Hypothalamus (tissue), 51 donors: ENCODE results near the gene DHDH.
"Not testable (repeated sequence)": the region's sequence is repeated elsewhere in the genome, so short reads cannot be mapped to it uniquely, and the experiment has no call there.

Experiments used
- DNase-seq, 51 donors: peaks; one replicate each; lab custom pipeline; 2025; lab: John Stamatoyannopoulos, UW

Gene DHDH

DNA sequence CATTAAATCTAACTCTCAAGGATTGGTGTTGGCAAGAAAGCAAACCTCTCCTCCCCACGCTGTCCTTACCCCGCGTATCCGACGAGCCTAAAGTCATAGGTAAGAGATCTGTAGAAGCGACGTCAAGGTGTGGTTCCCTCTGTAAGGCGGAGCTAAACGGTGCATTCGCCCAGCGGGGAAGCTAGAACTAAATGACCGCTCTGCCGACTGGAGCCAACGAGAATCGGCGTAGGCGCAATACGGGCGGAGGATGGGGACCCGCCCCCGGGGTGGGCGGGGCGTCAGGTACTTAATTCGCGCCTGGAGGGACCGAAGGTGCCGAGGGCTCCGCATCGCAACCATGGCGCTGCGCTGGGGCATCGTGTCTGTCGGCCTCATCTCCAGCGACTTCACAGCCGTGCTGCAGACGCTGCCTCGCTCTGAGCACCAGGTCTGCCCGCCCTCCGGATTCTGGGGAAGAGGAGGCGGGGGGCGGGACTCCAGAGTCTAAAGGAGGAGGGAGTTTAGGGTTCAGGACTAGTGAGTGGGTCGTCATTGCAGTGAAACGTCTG is at the start of gene DHDH:
TSS of gene DHDH (plus strand) at position 318 of the 551 bp plus-strand sequence. CDS start at position 341, 23 bp downstream.
- DNase-seq = peak in 39 of 51 donors; percentile 3 to 75 (median 36)

DNA sequence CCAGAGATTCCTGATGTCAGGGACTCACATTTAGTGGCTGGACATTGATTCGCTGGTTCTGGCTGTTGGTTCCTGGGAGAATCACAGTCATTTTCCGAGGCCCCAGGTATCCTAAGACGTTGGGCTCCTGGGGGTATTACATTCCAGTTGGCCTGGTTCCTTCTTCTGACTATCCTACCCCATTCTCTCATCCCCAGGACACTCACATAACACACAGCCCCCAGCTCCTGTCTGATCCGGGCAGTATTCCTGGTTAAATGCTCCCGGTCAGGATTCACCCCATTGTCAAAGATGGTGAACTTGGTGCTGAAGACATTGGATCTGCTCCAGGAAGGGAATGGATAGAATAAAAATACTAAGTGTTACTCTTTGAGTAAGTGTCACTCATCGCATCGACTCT is 49.8 kb upstream of the DHDH start:
- DNase-seq = no peak

DNA sequence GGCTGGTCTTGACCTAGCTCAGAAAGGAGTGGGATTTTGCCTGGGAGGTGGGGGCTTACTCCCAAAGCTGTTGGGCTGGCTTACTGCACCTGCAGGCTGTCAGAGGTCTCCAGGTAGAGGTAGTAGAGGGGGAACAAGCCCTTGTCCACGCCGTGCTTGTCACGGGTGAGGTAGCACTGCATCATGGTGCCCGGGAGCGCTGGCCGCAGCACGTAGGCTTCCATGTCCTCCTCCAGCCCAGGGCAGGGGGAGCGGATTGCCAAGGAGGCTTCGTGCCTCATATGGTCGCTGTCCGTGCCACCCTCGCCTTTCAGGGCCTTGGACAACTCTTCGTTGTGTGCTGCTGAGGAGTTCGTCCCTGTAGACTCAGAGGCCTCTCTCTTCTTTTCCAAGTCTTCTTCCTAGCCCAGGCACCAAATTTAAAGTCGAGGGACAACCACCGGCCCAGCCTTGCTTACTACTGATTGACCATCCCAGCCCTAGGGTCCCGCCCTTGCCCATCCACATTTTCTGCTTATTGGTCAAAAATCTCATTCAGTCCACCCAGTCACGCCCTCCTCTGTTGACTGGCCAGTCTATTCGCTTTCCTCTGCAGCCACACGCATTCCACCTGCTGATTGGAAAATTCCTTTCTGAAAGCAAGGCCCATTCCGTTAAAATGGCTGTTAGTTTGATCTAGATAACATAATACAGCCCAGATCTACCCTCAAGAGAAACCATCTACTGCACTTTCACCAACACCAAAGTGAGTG is 45.5 kb upstream of the DHDH start:
- no peak for DNase-seq

DNA sequence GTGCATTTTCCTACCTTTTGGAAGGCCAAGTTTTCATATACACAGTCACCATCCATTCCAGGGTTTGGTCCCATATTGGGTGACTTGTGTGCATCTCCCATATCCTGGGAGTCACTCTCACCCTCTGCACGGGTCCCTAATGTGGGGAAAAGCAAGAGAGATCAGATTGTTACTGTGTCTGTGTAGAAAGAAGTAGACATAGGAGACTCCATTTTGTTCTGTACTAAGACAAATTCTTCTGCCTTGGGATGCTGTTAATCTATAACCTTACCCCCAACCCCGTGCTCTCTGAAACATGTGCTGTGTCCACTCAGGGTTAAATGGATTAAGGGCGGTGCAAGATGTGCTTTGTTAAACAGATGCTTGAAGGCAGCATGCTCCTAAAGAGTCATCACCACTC is 44.0 kb upstream of the DHDH start:
- not testable (repeated sequence) for DNase-seq

DNA sequence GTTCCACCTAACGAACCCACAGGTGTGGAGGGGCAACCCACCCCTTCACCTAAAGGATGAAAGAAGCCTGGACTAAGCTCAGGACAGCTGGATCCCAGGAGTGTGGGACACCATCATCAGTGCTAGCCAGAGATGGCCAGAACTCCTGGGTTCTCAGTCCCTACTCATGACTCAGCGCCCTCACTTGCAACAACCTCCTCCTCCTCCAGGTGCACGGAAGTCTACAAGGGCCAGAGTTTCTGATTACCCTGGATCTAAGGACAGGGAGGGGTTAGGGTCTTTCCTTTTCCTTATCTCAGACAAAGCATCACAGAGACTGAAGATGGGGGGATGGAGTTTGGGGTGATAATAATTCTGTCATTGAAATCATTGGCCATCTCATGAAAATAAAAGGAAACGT is 42.9 kb upstream of the DHDH start:
- DNase-seq = no peak

DNA sequence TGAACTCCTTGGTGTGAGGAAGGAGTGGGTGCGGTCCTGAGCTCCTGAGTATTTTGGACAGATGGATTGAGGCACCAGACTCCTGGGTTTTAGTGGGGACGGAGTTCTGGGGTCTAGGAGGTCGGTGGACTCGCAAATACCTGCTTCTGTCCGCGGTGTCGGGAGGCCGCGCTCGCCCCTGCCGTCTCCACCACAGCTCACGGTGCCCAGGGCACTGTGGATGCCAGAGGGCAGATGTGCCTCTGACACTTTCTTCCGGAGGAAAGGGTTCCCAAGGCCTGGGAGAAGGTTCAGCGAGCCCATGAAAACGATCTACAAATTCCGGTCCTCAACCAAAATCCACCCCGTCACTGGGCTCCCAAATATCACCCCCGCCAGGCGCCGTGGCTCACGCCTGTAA is 38.3 kb upstream of the DHDH start:
- no peak for DNase-seq

DNA sequence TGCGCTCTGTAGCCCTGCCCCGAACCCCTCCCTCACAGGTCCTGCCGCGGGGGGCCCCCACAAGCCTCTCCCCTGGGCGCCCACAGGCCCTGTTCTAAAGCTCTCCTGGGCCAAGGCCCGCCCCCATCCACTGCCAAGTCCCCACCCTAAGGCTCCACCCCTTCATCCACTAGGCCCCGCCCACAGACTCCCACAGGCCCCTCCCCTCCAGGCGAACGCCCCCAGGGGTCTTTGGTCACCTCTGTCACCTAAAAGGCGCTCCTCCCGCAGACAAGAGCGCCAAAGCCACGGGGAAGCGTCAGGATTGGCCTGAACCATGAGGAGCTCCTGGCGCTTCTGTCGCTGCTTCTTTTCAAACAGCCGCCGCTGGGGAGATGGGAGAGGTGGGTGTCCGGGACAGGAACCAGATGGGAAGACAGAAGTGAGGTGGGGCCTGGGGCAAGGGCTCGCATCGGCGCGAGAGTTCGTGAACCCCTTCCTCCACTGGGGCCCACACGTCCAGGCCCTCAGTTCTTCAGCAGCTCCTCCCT is 37.2 kb upstream of the DHDH start:
- DNase-seq = peak in 27 of 51 donors; percentile 2 to 56 (median 30)

DNA sequence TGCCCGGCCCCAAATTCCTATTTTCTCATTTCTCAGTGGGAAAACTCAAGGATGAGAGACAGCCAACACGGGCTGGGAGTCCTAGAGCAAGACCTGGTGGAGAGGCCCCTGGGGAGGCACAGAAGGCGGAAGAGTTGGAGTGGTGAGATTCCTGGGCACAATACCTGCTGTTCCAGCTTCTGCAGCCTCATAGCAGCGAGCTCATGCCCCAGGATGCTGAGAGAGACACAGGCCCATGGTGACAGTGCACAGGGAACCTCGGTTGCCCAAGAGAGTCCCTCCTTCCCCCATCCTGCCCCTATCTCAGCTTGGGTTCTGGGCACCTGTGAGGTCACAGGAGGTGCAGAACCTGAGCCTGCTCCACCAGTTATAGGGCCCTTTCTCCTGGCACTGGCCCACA is 36.3 kb upstream of the DHDH start:
- DNase-seq = no peak

DNA sequence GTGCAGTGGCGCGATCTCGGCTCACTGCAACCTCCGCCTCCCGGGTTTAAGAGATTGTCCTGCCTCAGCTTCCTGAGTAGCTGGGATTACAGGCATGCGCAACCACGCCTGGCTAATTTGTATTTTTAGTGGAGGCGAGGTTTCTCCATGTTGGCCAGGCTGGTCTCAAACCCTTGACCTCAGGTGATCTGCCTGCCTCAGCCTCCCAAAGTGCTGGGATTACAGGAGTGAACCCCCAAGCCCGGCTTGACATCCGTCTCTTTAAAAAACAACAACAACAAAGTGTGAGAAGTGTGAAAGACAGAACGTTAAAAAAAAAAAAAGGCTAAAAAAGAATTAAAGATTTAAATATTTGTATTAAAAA is 34.1 kb upstream of the DHDH start:
- DNase-seq = not testable (repeated sequence)

DNA sequence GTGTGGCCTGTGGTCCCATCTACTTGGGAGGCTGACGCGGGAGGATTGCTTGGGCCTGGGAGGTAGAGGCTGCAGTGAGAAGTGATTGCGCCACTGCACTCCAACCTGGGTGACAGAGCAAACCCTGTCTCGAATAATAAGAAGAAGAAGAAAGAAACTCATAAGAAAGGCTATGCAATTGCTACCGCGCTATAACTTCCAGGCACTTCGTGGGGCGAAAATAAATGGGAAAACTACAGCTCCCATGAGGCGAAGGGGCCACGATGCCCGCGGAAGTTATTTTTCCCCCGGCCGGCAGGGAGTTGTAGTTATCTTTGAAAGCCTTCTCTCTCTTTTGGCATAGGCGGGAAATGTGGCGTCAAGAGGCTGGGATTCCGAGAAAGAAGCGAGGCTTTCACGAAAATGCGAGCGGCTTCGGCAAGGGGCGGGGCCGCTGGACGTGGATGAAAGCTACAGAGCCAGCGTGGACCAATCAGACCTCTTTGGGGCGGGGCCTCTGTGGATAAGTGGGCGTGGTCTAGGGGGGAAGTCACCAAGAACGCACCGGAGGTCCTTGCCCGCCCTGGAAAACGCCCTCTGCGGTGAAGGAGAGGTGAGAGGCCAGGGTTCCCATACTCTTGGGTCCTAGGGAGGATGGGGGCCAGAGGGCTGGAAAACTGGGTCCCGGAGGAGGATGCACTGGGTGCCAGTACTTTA is 33.6 kb upstream of the DHDH start, which contains the start of gene NUCB1:
TSS of gene NUCB1 (plus strand) at position 532 of the 696 bp plus-strand sequence. CDS start 485 bp downstream, outside the sequence.
- peak; percentile 79 to 99 (median 97) for DNase-seq

DNA sequence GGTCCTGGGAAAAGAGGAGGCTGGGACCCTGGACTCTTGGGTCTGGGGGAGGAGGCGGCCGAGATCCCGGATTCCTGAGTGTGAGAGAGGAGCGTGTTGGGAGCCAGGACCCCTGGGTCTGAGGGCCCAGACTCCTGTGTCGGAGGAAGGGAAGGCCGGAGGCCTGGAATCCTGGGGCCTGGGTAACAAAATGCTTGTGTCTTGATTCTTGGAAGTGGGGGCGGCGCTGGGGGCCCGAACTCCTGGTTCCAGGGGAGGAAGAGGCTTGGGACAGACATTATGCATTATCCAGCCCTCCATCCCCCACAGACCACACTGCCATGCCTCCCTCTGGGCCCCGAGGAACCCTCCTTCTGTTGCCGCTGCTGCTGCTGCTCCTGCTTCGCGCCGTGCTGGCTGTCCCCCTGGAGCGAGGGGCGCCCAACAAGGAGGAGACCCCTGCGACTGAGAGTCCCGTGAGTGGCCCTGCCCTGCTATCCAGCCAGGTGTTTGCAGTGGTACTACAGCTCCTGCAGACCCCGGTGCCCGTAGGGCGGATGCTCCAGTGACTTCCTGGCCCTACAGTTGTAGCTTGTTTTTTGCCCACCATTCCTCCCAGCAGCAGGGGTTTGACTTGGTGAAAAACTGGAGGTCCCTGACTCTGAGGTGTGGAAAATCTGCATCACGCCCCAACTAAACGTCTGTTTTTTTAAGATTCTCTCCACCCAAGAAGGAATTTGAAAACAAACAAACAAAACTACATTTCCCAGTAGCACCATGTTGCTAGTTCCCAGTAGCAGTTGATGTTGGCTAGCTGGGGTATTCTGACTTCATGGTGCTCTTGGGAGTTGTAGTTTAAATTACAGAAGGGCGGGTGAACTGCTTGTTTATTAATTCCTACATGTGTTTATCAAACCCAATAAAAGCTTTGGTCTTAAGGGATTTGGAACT is 32.8 kb upstream of the DHDH start:
- peak in 7 of 51 donors; percentile 3 to 35 (median 18) for DNase-seq

DNA sequence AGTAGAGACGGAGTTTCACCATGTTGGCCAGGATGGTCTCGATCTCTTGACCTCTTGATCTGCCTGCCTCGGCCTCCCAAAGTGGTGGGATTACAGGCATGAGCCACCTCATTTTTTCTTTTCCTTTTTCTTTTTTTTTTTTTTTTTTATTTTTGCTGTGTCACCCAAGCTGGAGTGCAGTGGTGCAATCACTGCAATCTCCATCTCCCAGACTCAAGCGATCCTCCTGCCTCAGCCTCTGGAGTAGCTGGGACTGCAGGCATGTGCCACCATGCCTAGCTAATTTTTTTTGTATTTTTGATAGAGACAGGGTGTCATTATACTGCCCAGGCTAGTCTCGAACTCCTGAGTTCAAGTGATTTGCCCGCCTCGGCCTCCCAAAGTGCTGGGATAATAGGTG is 31.2 kb upstream of the DHDH start:
- DNase-seq = not testable (repeated sequence)

DNA sequence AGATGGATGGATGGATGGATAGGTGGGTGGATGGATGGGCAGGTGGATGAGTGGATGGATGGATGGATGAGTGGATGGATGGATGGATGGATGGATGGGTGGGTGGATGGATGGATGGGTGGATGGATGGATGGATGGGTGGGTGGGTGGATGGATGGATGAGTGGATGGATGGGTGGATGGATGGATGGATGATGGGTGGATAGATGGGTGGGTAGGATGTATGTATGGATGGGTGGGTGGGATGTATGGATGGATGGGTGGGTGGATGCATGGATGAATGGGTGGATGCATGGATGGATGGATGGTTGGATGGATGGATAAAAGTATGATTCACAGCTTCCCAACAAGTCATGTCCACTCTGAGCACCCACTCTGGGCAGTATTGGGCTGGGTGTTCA is 29.7 kb upstream of the DHDH start:
- not testable (repeated sequence) for DNase-seq

DNA sequence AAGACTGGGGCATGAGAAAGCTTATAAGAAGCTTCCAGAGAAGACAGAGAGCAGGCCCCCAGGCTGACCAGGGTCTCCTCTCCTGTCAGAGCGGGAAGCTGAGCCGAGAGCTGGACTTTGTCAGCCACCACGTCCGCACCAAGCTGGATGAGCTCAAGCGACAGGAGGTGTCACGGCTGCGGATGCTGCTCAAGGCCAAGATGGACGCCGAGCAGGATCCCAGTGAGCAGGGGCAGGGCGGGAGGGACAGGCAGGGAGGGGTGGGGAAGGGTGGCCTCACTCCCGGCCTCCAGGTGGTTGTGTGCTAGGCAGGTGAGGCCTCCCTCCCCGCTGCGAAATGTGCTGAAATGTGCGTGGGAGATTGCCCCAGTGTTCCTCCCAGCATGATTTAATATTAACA is 27.8 kb upstream of the DHDH start:
- DNase-seq = no peak

DNA sequence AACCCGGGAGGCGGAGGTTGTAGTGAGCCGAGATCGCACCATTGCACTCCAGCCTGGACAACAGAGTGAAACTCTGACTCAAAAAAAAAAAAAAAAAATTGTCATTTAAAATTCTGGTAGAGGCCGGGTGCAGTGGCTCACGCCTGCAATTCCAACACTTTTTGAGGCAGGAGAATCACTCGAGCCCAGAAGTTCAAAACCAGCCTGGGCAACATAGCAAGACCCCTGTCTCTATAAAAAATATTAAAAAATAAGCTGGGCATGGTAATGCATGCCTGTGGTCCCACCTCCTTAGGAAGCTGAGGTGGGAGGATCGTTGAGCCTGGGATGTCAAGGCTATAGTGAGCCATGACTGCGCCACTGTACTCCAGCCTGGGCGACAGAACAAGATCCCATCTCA is 27.2 kb upstream of the DHDH start:
- DNase-seq = no peak

DNA sequence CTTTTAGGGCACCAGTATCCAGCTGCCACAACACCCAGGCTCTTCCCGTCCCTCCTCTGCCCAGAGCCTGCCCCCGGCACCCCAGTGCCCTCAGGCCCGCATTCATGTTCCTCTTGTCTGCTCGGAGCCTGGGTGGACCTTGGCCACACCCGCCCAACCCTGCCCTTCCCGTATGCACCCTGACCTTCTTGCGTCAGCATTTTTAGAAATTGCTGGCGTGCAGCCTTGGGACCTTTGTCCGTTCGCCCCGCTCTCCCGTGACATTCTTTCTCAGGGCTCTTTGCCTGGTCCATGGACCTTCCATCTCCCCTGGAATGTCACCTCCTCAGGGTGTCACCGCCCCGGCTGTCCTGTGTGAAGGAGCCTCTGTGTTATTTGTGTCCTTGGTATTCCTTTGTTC is 25.8 kb upstream of the DHDH start:
- no peak for DNase-seq

DNA sequence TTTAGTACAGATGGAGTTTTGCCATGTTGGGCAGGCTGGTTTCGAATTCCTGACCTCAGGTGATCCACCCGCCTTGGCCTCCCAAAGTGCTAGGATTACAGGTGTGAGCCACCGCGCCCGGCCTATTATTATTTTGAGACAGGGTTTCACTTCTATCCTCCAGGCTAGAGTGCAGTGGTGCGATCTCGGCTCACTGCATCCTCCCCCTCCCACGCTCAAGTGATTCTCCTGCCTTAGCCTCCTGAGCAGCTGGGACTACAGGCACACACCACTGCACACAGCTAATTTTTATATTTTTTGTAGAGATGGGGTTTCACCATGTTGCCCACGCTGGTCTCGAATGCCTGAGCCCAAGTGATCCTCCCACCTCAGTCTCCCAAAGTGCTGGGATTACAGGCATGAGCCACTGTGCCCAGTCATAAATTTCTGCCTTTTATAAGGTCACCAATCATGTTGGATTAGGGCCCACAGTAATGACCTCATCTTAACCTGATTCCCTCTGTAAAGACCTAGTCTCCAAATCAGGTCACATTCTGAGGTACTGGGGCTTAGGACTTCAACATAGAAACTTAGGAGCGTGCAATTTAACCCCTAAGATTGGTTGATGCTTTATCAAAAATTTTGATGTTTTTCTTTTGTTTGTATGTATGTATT is 23.9 kb upstream of the DHDH start:
- DNase-seq = not testable (repeated sequence)

DNA sequence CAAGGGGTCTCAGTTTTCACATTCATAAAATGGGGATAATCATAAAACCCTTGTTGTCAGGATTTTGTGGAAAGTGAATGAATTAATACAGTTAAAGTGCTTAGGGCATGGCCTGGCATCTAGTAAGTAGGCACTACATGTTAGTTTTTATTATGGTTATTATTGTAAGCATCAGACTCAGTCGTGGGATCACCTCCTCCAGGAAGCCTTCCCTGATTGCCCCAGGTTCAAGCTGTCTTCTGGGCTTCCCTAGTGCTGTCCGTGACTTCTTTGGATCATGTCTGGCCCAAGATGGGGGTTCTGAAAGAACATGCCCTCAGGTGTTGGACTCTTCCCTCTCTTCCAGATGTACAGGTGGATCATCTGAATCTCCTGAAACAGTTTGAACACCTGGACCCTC is 22.7 kb upstream of the DHDH start:
- DNase-seq = no peak

DNA sequence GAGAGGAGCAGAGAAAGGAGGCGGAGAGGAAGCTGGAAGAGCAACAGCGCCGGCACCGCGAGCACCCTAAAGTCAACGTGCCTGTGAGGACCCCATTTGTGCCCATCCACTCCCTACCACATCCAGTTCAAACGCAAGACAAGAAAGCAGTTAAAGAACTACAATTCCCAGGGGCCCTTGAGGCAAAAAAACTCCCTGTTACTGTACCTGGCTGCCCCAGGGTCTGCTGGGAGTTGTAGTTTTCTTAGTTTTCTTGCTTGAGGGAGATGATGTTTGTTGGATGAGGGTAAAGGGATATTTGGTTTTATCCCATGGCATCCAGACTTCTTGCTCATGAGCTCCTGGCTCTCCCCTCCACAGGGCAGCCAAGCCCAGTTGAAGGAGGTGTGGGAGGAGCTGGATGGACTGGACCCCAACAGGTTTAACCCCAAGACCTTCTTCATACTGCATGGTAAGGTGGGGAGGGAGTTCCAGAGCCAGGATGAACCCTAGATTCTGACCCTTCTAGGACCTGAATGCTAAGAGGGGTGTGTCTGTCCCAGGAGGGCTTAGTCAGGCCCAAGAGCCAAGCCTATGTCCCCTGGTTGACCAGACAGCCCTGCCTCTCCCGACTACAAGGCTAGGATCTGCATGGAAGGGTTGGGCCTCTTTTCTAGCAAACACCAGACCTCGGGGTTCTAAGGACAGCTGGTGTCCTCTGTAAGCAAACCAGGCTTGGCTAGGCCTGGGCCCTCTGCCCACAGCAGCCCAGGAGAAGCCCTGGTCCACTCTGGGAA is 20.2 kb upstream of the DHDH start:
- DNase-seq = no peak
